ENCODE measurements around the gene CCL18. TPM values are rescaled to one million over a fixed set of nuclear protein-coding genes. Genes with fewer than 3 reads are reported as not detected.
A peak's percentile ranks its signal among the peaks of the same experiment; 100 is the strongest.

CCL18 gene
- total and polyA plus RNA-seq, 4 experiments from 2014 or later, result not detected

DNA sequence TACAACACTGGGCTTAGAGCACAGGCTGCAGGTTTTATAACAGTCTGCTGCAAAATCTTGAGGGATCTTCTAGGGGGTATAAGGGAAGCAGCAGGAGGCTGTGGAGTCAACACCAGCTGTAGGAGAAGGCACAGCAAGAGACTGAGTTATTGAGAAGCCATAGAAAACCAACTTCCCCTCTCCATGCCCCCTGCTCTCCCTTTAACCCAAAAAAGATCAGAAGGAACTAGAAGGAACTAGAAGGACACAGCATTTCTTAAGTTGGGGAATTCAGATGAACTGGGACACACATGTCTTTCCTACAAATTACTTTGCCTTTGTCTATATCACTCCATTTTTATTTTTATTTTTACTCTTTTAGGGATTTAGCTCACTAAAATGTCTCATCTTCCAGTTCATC is 6.2 kb upstream of the CCL18 start:
- H3K27ac ChIP-seq (ENCODE audit: low read depth, low read length), result no peak overlapping the region
- H3K9me3 ChIP-seq (ENCODE audit: control insufficient read depth in 1 of 2, low read length in 2 of 2), result no peaks in the 10 kb centered on the region
- no peaks in the 10 kb centered on the region for H3K27me3 ChIP-seq (ENCODE audit: insufficient read depth, low read length)
- no peaks in the 10 kb centered on the region for H3K36me3 Mint-ChIP-seq
- no peaks in the 10 kb centered on the region for H3K4me1 Mint-ChIP-seq
- H3K4me3 Mint-ChIP-seq, result no peak overlapping the region
- H3K4me1 ChIP-seq (ENCODE audit: insufficient read depth, low read length), result no peaks in the 10 kb centered on the region
- intact Hi-C loops (cut with micrococcal nuclease), result no loop called here
- no peaks in the 10 kb centered on the region for H3K36me3 ChIP-seq (ENCODE audit: insufficient read depth, low read length)
- H3K4me3 ChIP-seq (ENCODE audit: low read length in 2 of 2), result no peak overlapping the region
- H3K27ac Mint-ChIP-seq, result no peak overlapping the region
- peaks cover 6 to 9% of the 10 kb centered on the region in 2 donors for H3K27me3 Mint-ChIP-seq
- H3K9me3 Mint-ChIP-seq, result no peaks in the 10 kb centered on the region
- DNase-seq, result no peak
- POLR2A ChIA-PET (ENCODE audit: partially characterized antibody), result no interaction called here
- CTCF ChIA-PET (ENCODE audit: partially characterized antibody), result interaction anchor here (2.1 kb wide), 1 partner anchor 15 kb away, joined by 7 read pairs; no protein-coding TSS in a partner anchor

DNA sequence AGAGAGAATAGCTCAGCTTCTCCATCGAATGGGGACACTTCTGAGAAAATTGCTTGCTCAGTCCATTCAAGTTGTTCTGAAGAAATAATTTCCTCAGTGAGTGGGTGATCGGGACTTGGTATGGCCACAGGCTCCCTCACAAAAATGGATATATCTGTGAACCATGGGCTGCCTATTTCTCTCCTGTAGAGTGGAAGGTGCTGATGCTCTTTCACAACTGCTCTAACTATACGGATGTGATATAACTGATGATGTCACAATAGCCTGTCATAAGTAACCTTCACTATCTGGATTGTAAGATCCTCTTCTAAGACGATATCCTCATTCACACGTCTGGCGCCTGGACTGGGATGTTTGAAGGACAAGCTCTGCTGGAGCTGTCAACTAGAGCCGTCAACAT is 4.7 kb upstream of the CCL18 start:
- intact Hi-C loops (cut with micrococcal nuclease), result no loop called here
- ChIA-PET POLR2A (ENCODE audit: partially characterized antibody) (no interaction called here), CTCF (ENCODE audit: partially characterized antibody) (no interaction called here)
- Histone ChIP-seq H3K4me1 (ENCODE audit: insufficient read depth, low read length) (no peaks in the 10 kb centered on the region), H3K27me3 (ENCODE audit: insufficient read depth, low read length) (no peaks in the 10 kb centered on the region), H3K27ac (ENCODE audit: low read depth, low read length) (no peak overlapping the region), H3K9me3 (ENCODE audit: control insufficient read depth in 1 of 2, low read length in 2 of 2) (no peaks in the 10 kb centered on the region), H3K4me3 (ENCODE audit: low read length in 2 of 2) (no peak overlapping the region), H3K36me3 (ENCODE audit: insufficient read depth, low read length) (no peaks in the 10 kb centered on the region)
- Mint-ChIP-seq H3K9me3 (no peaks in the 10 kb centered on the region), H3K4me1 (no peaks in the 10 kb centered on the region), H3K27ac (no peak overlapping the region), H3K4me3 (no peak overlapping the region), H3K36me3 (no peaks in the 10 kb centered on the region), H3K27me3 (peaks cover 6 to 10% of the 10 kb centered on the region in 2 donors)
- DNase-seq, result no peak

DNA sequence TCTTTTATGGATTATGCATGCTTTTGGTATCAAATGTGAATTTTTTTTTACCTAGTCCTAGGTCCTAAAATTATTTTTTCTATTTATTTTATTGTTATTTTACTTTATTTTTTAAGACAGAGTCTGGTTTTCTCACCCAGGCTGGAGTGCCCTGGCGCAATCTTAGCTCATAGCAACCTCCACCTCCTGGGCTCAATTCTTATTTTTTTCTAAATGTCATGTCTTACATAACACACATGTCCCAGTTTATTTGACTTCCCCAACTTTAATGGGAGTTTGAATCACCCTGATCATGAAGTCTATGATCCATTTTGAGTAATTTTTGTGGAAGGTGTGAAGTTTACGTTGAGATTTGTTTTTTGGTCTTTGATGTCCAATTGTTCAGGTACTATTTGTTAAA is 3.3 kb upstream of the CCL18 start:
- H3K27me3 ChIP-seq (ENCODE audit: insufficient read depth, low read length), result no peaks in the 10 kb centered on the region
- no peak overlapping the region for H3K27ac ChIP-seq (ENCODE audit: low read depth, low read length)
- Mint-ChIP-seq H3K4me3 (no peak overlapping the region), H3K9me3 (no peaks in the 10 kb centered on the region), H3K4me1 (no peaks in the 10 kb centered on the region), H3K36me3 (no peaks in the 10 kb centered on the region), H3K27me3 (peaks cover 6 to 13% of the 10 kb centered on the region in 2 donors), H3K27ac (no peak overlapping the region)
- H3K4me1 ChIP-seq (ENCODE audit: insufficient read depth, low read length), result no peaks in the 10 kb centered on the region
- no peaks in the 10 kb centered on the region for H3K9me3 ChIP-seq (ENCODE audit: control insufficient read depth in 1 of 2, low read length in 2 of 2)
- no peaks in the 10 kb centered on the region for H3K36me3 ChIP-seq (ENCODE audit: insufficient read depth, low read length)
- CTCF ChIA-PET (ENCODE audit: partially characterized antibody), result no interaction called here
- no peak overlapping the region for H3K4me3 ChIP-seq (ENCODE audit: low read length in 2 of 2)
- no peak for DNase-seq
- POLR2A ChIA-PET (ENCODE audit: partially characterized antibody), result no interaction called here
- intact Hi-C loops (cut with micrococcal nuclease), result no loop called here

DNA sequence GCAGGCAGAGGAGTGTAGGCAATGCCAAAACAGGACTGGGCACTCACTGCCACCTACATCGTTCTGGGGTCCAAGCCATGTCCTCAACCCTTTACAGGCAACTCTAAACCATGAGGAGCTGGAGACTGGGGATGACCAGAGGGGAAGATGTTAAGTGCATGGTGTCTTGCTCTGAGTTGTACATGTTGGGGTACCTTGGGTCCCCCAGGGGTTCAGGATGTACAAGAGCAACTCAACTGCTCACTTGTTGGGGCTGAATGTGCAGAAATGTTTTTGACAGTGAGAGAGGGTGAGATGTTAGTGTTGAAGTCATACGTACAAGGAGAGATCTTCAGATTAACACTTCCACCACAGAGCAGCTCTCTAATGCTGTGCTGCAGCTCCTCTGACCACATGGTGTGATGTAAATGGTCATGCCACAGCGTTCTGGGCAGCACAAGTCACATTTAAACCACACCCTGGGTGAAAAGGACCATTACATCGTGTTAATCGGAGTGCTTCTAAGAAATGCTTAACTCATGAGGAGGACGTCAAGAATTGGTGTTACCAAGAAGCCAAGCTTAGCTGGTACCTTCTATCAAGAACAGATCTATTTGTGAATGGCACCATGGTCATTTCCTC is 2.4 kb downstream of the CCL18 start:
- Histone ChIP-seq H3K36me3 (ENCODE audit: insufficient read depth, low read length) (no peaks in the 10 kb centered on the region), H3K27me3 (ENCODE audit: insufficient read depth, low read length) (no peaks in the 10 kb centered on the region), H3K9me3 (ENCODE audit: control insufficient read depth in 1 of 2, low read length in 2 of 2) (no peaks in the 10 kb centered on the region), H3K27ac (ENCODE audit: low read depth, low read length) (no peak overlapping the region), H3K4me3 (ENCODE audit: low read length in 2 of 2) (no peak overlapping the region), H3K4me1 (ENCODE audit: insufficient read depth, low read length) (no peaks in the 10 kb centered on the region)
- POLR2A ChIA-PET (ENCODE audit: partially characterized antibody), result no interaction called here
- Mint-ChIP-seq H3K27ac (peak overlapping the region in 2 of 7 donors; percentile 59 to 60), H3K4me1 (peaks cover 0 to 4% (median 1%) of the 10 kb centered on the region in 4 donors), H3K4me3 (no peak overlapping the region), H3K36me3 (no peaks in the 10 kb centered on the region), H3K27me3 (peaks cover 0 to 4% of the 10 kb centered on the region in 2 donors), H3K9me3 (no peaks in the 10 kb centered on the region)
- CTCF ChIA-PET (ENCODE audit: partially characterized antibody), result no interaction called here
- intact Hi-C loops (cut with micrococcal nuclease), result no loop called here
- peak in 2 of 5 donors; percentile 9 to 24 for DNase-seq

DNA sequence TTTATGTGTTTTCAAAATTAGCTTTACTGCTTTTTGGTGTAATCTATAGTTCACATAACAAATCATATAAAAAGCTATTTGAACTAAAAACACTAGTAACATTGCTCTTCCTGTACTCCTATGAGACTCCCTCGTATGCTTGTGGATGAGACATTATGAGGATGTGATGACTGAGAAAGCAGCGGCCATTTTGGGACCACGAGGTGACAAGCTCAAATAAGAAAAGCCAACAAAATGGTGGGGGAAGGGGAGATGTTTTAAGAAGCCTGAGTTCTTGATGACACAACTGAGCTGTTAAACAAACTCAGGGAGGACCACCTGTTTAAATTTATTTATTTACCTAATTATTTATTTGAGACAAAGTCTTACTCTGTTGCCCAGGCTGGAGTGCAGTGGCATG is 4.5 kb downstream of the CCL18 start:
- no peak overlapping the region for H3K27ac ChIP-seq (ENCODE audit: low read depth, low read length)

DNA sequence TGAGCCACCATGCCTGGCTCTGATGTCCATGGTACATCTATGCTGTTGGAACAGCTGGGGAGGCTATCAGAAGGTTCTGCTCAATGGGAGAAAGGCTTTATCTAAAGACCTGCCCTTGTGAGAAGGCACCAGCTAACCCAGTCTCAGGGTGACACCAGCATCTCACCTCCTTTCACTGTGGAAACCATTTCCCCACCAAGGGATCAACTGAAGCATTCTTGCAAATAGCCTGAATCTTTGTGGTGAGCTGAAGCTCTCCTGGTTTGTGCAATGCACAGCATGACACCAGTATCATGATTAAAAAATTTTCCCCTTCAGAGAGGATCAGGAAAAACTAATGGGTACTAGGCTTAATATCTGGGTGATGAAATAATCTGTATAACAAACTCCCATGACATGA is 5.1 kb downstream of the CCL18 start:
- Mint-ChIP-seq H3K36me3 (no peaks in the 10 kb centered on the region), H3K4me1 (peaks cover 5 to 9% (median 6%) of the 10 kb centered on the region in 4 donors), H3K4me3 (no peak overlapping the region), H3K9me3 (no peaks in the 10 kb centered on the region), H3K27ac (no peak overlapping the region), H3K27me3 (peaks cover 0 to 4% of the 10 kb centered on the region in 2 donors)
- POLR2A ChIA-PET (ENCODE audit: partially characterized antibody), result no interaction called here
- no peak overlapping the region for H3K4me3 ChIP-seq (ENCODE audit: low read length in 2 of 2)
- no peaks in the 10 kb centered on the region for H3K27me3 ChIP-seq (ENCODE audit: insufficient read depth, low read length)
- no peaks in the 10 kb centered on the region for H3K36me3 ChIP-seq (ENCODE audit: insufficient read depth, low read length)
- H3K9me3 ChIP-seq (ENCODE audit: control insufficient read depth in 1 of 2, low read length in 2 of 2), result no peaks in the 10 kb centered on the region
- no peak overlapping the region for H3K27ac ChIP-seq (ENCODE audit: low read depth, low read length)
- CTCF ChIA-PET (ENCODE audit: partially characterized antibody), result interaction anchor here (0.8 to 1.1 kb wide), 2 partner anchors 100 to 219 kb away, joined by 3 read pairs; no protein-coding TSS in a partner anchor
- intact Hi-C loops (cut with micrococcal nuclease), result no loop called here
- DNase-seq, result no peak
- no peaks in the 10 kb centered on the region for H3K4me1 ChIP-seq (ENCODE audit: insufficient read depth, low read length)

More for the DNA sequence above, 4.5 kb downstream of the CCL18 start:
- no peak overlapping the region for H3K4me3 Mint-ChIP-seq
- no peaks in the 10 kb centered on the region for H3K9me3 ChIP-seq (ENCODE audit: control insufficient read depth in 1 of 2, low read length in 2 of 2)
- ChIA-PET POLR2A (ENCODE audit: partially characterized antibody) (no interaction called here), CTCF (ENCODE audit: partially characterized antibody) (interaction anchor here (0.8 to 1.1 kb wide), 3 partner anchors 10 to 219 kb away, joined by 3 read pairs; no protein-coding TSS in a partner anchor)
- H3K36me3 ChIP-seq (ENCODE audit: insufficient read depth, low read length), result no peaks in the 10 kb centered on the region
- H3K4me1 Mint-ChIP-seq, result peaks cover 5 to 9% (median 6%) of the 10 kb centered on the region in 4 donors
- no peaks in the 10 kb centered on the region for H3K4me1 ChIP-seq (ENCODE audit: insufficient read depth, low read length)
- H3K27me3 ChIP-seq (ENCODE audit: insufficient read depth, low read length), result no peaks in the 10 kb centered on the region
- DNase-seq, result no peak
- no peak overlapping the region for H3K27ac Mint-ChIP-seq
- H3K4me3 ChIP-seq (ENCODE audit: low read length in 2 of 2), result no peak overlapping the region
- H3K36me3 Mint-ChIP-seq, result no peaks in the 10 kb centered on the region
- H3K27me3 Mint-ChIP-seq, result peaks cover 0 to 4% of the 10 kb centered on the region in 2 donors
- H3K9me3 Mint-ChIP-seq, result no peaks in the 10 kb centered on the region
- intact Hi-C loops (cut with micrococcal nuclease), result no loop called here

DNA sequence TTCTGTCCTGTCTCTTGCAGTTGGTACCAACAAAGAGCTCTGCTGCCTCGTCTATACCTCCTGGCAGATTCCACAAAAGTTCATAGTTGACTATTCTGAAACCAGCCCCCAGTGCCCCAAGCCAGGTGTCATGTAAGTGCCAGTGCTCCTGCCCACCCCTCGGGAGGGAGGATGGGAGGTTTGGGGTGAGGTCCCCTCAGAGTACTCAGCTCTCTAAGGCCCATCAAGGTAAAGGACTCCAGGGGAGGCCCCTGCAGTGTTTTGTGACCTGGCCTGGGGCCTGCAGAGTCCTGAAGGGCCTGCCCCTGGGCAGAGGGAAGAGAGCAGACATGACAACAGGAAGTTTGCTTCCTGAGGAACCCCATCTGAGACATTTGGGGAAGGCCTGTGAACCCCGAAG is 6.4 kb downstream of the CCL18 start:
- H3K36me3 ChIP-seq (ENCODE audit: insufficient read depth, low read length), result no peaks in the 10 kb centered on the region
- H3K4me1 ChIP-seq (ENCODE audit: insufficient read depth, low read length), result no peaks in the 10 kb centered on the region
- H3K4me3 Mint-ChIP-seq, result no peak overlapping the region
- H3K4me1 Mint-ChIP-seq, result peaks cover 5 to 9% (median 6%) of the 10 kb centered on the region in 4 donors
- H3K27me3 ChIP-seq (ENCODE audit: insufficient read depth, low read length), result no peaks in the 10 kb centered on the region
- CTCF ChIA-PET (ENCODE audit: partially characterized antibody), result interaction anchor here (0.9 to 1.5 kb wide), 2 partner anchors 9 to 14 kb away, joined by 3 read pairs; no protein-coding TSS in a partner anchor
- H3K9me3 ChIP-seq (ENCODE audit: control insufficient read depth in 1 of 2, low read length in 2 of 2), result no peaks in the 10 kb centered on the region
- H3K9me3 Mint-ChIP-seq, result no peaks in the 10 kb centered on the region
- intact Hi-C loops (cut with micrococcal nuclease), result no loop called here
- no peaks in the 10 kb centered on the region for H3K36me3 Mint-ChIP-seq
- H3K27ac Mint-ChIP-seq, result no peak overlapping the region
- H3K27ac ChIP-seq (ENCODE audit: low read depth, low read length), result no peak overlapping the region
- no peak for DNase-seq
- H3K27me3 Mint-ChIP-seq, result no peaks in the 10 kb centered on the region
- POLR2A ChIA-PET (ENCODE audit: partially characterized antibody), result no interaction called here
- no peak overlapping the region for H3K4me3 ChIP-seq (ENCODE audit: low read length in 2 of 2)
